ENCODE results near the gene SSTR4. TPM values are rescaled to one million over a fixed set of nuclear protein-coding genes. Genes with fewer than 3 reads are reported as not detected.

SSTR4 gene
- total RNA-seq, 2 experiments from 2014 or later: not detected

- Mint-ChIP-seq H3K27me3 (peaks cover 6% of the 10 kb centered on the region), H3K27ac (no peak overlapping the region), H3K36me3 (ENCODE audit: low read depth) (no peaks in the 10 kb centered on the region), H3K9me3 (ENCODE audit: low read depth) (no peaks in the 10 kb centered on the region), H3K4me3 (no peak overlapping the region), H3K4me1 (no peaks in the 10 kb centered on the region)
- CTCF ChIA-PET: interaction anchor here (0.7 to 0.8 kb wide), 2 partner anchors 8 to 145 kb away, joined by 3 to 4 read pairs; no protein-coding TSS in a partner anchor
- POLR2A ChIA-PET: no interaction called here
- ATAC-seq (no peak), DNase-seq (no peak)
- intact Hi-C loops (cut with DNase I, micrococcal nuclease): no loop called here
These were observed 26.1 kb downstream of the SSTR4 start for GRCh38 chr20:23061262-23061661.

- intact Hi-C loops (cut with DNase I, micrococcal nuclease): no loop called here
- no peak overlapping the region for H3K27ac Mint-ChIP-seq
- no peaks in the 10 kb centered on the region for H3K36me3 Mint-ChIP-seq (ENCODE audit: low read depth)
- CTCF ChIA-PET: interaction anchor here (0.7 kb wide), 1 partner anchor 71 kb away, joined by 6 read pairs; no protein-coding TSS in a partner anchor
- no peaks in the 10 kb centered on the region for H3K4me1 Mint-ChIP-seq
- peaks cover 5% of the 10 kb centered on the region for H3K27me3 Mint-ChIP-seq
- H3K4me3 Mint-ChIP-seq: no peak overlapping the region
- H3K9me3 Mint-ChIP-seq (ENCODE audit: low read depth): no peaks in the 10 kb centered on the region
- POLR2A ChIA-PET: no interaction called here
- ATAC-seq: no peak
- no peak for DNase-seq
These were observed 26.8 kb downstream of the SSTR4 start for GRCh38 chr20:23061734-23062561.

GRCh38 chr20:23062632-23063031, 27.5 kb downstream of the SSTR4 start:
- POLR2A ChIA-PET: no interaction called here
- Mint-ChIP-seq H3K4me3 (no peak overlapping the region), H3K36me3 (ENCODE audit: low read depth) (no peaks in the 10 kb centered on the region), H3K27me3 (peaks cover 4% of the 10 kb centered on the region), H3K27ac (no peak overlapping the region), H3K9me3 (ENCODE audit: low read depth) (no peaks in the 10 kb centered on the region), H3K4me1 (no peaks in the 10 kb centered on the region)
- intact Hi-C loops (cut with DNase I, micrococcal nuclease): no loop called here
- no peak for ATAC-seq
- CTCF ChIA-PET: no interaction called here
- DNase-seq: no peak

GRCh38 chr20:23063168-23063567, 28.1 kb downstream of the SSTR4 start:
- no peaks in the 10 kb centered on the region for H3K9me3 Mint-ChIP-seq (ENCODE audit: low read depth)
- no peak overlapping the region for H3K4me3 Mint-ChIP-seq
- ChIA-PET POLR2A (no interaction called here), CTCF (no interaction called here)
- intact Hi-C loops (cut with DNase I, micrococcal nuclease): no loop called here
- ATAC-seq: no peak
- H3K4me1 Mint-ChIP-seq: no peaks in the 10 kb centered on the region
- H3K36me3 Mint-ChIP-seq (ENCODE audit: low read depth): no peaks in the 10 kb centered on the region
- DNase-seq: no peak
- H3K27ac Mint-ChIP-seq: no peak overlapping the region
- peaks cover 2% of the 10 kb centered on the region for H3K27me3 Mint-ChIP-seq

GRCh38 chr20:23063581-23063980, 28.5 kb downstream of the SSTR4 start:
- no peak overlapping the region for H3K4me3 Mint-ChIP-seq
- intact Hi-C loops (cut with DNase I, micrococcal nuclease): no loop called here
- no peaks in the 10 kb centered on the region for H3K36me3 Mint-ChIP-seq (ENCODE audit: low read depth)
- ChIA-PET POLR2A (no interaction called here), CTCF (interaction anchor here (0.8 kb wide), 1 partner anchor 12 kb away, joined by 4 read pairs; no protein-coding TSS in a partner anchor)
- H3K4me1 Mint-ChIP-seq: no peaks in the 10 kb centered on the region
- DNase-seq: no peak
- H3K9me3 Mint-ChIP-seq (ENCODE audit: low read depth): no peaks in the 10 kb centered on the region
- peaks cover 2% of the 10 kb centered on the region for H3K27me3 Mint-ChIP-seq
- no peak overlapping the region for H3K27ac Mint-ChIP-seq
- no peak for ATAC-seq

GRCh38 chr20:23065266-23066201, 30.4 kb downstream of the SSTR4 start:
- DNase-seq: no peak
- Mint-ChIP-seq H3K9me3 (ENCODE audit: low read depth) (no peaks in the 10 kb centered on the region), H3K27ac (no peak overlapping the region), H3K36me3 (ENCODE audit: low read depth) (no peaks in the 10 kb centered on the region), H3K4me1 (no peaks in the 10 kb centered on the region), H3K27me3 (peaks cover 2% of the 10 kb centered on the region), H3K4me3 (no peak overlapping the region)
- ATAC-seq: no peak
- intact Hi-C loops (cut with DNase I, micrococcal nuclease): no loop called here
- ChIA-PET CTCF (no interaction called here), POLR2A (no interaction called here)

- CTCF ChIA-PET: no interaction called here
- DNase-seq: no peak
- intact Hi-C loops (cut with DNase I, micrococcal nuclease): no loop called here
- Mint-ChIP-seq H3K9me3 (ENCODE audit: low read depth) (no peaks in the 10 kb centered on the region), H3K36me3 (ENCODE audit: low read depth) (no peaks in the 10 kb centered on the region), H3K27ac (no peak overlapping the region), H3K4me1 (no peaks in the 10 kb centered on the region), H3K4me3 (no peak overlapping the region), H3K27me3 (peaks cover 2% of the 10 kb centered on the region)
- ATAC-seq: no peak
- POLR2A ChIA-PET: no interaction called here
These were observed 31.7 kb downstream of the SSTR4 start for GRCh38 chr20:23066772-23067171.

- intact Hi-C loops (cut with DNase I, micrococcal nuclease): no loop called here
- no peak for DNase-seq
- ChIA-PET CTCF (no interaction called here), POLR2A (no interaction called here)
- Mint-ChIP-seq H3K27me3 (peaks cover 2% of the 10 kb centered on the region), H3K27ac (no peak overlapping the region), H3K4me3 (no peak overlapping the region), H3K4me1 (no peaks in the 10 kb centered on the region), H3K36me3 (ENCODE audit: low read depth) (no peaks in the 10 kb centered on the region), H3K9me3 (ENCODE audit: low read depth) (no peaks in the 10 kb centered on the region)
- no peak for ATAC-seq
These were observed 33.2 kb downstream of the SSTR4 start for GRCh38 chr20:23068283-23068682.

GRCh38 chr20:23069108-23069507, 34.0 kb downstream of the SSTR4 start:
- Mint-ChIP-seq H3K4me1 (no peaks in the 10 kb centered on the region), H3K27ac (no peak overlapping the region)
- CTCF ChIA-PET: interaction anchor here (0.9 kb wide), 1 partner anchor 8 kb away, joined by 3 read pairs; no protein-coding TSS in a partner anchor

GRCh38 chr20:23071398-23071797, 36.3 kb downstream of the SSTR4 start:
- Mint-ChIP-seq H3K4me3 (no peak overlapping the region), H3K27ac (no peak overlapping the region), H3K4me1 (no peaks in the 10 kb centered on the region), H3K27me3 (peaks cover 2% of the 10 kb centered on the region), H3K36me3 (ENCODE audit: low read depth) (no peaks in the 10 kb centered on the region), H3K9me3 (ENCODE audit: low read depth) (no peaks in the 10 kb centered on the region)
- CTCF ChIA-PET: no interaction called here
- POLR2A ChIA-PET: no interaction called here
- DNase-seq (no peak), ATAC-seq (no peak)
- intact Hi-C loops (cut with DNase I, micrococcal nuclease): no loop called here

More at GRCh38 chr20:23069108-23069507, 34.0 kb downstream of the SSTR4 start:
- no peaks in the 10 kb centered on the region for H3K9me3 Mint-ChIP-seq (ENCODE audit: low read depth)
- ATAC-seq (no peak), DNase-seq (no peak)
- POLR2A ChIA-PET: no interaction called here
- intact Hi-C loops (cut with DNase I, micrococcal nuclease): no loop called here
- peaks cover 2% of the 10 kb centered on the region for H3K27me3 Mint-ChIP-seq
- no peak overlapping the region for H3K4me3 Mint-ChIP-seq
- H3K36me3 Mint-ChIP-seq (ENCODE audit: low read depth): no peaks in the 10 kb centered on the region

GRCh38 chr20:23071996-23072395, 36.9 kb downstream of the SSTR4 start:
- Mint-ChIP-seq H3K9me3 (ENCODE audit: low read depth) (no peaks in the 10 kb centered on the region), H3K36me3 (ENCODE audit: low read depth) (no peaks in the 10 kb centered on the region), H3K4me1 (no peaks in the 10 kb centered on the region), H3K27me3 (no peaks in the 10 kb centered on the region), H3K27ac (no peak overlapping the region), H3K4me3 (no peak overlapping the region)
- no peak for DNase-seq
- POLR2A ChIA-PET: no interaction called here
- no peak for ATAC-seq
- intact Hi-C loops (cut with DNase I, micrococcal nuclease): no loop called here
- CTCF ChIA-PET: no interaction called here

All from activated CD4-positive, alpha-beta T cell treated with anti-CD3 and anti-CD28 coated beads for 36 hours (primary cell).